Effector CD4-positive, alpha-beta T cell (primary cell): Measurements from ENCODE around the gene TNFRSF18.
"Not testable (repeated sequence)": the region's sequence is repeated elsewhere in the genome, so short reads cannot be mapped to it uniquely, and the experiment has no call there.

Experiments
- DNase-seq: peaks from one replicate; pipeline ENCODE4 v3.0.0-alpha.2; 2020
- total RNA-seq: gene quantifications from one replicate; lab custom pipeline; 2026; lab: John Stamatoyannopoulos, UW

TNFRSF18 gene
- total RNA-seq, result 5.6 reads per million, percentile 22 among the genes with 10 or more reads in this experiment

DNA sequence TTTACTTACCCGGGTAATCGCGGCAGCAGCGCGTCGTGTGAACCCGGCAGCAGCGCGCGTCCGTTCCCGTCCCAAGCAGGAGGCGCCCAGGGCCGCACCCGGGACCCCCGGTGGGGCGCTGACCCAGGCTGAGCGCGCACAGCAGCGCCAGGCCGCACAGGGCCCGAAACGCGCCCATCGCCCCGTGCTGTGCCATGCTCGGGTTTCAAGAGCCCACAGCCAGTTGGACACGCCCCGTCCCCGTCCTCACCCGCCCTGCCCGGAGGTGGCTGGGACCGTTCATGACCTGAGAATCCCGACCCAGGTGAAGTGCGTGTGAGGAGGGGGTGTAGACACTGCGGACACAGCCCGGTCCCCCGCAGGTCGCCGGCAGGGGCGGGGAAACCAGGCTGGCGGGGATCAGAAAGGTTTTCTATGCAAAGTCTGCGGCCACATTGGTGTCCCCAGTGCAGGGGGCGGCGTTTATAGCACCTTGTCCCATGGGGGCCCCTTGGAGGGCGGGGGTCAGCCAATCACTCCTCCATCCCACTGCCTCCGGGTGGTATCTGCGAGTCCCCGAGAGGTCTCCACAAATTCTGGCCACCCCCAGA is at the start of gene TNFRSF18:
TNFRSF18 (minus strand) TSS at position 217 of the 590 bp plus-strand sequence; CDS start at position 196, 21 bp downstream.
- peak; percentile 22 for DNase-seq

- DNase-seq, result no peak
These were observed 49.2 kb upstream of the TNFRSF18 start for GRCh38 chr1:1255611-1256010.

GRCh38 chr1:1255078-1255477 is 48.7 kb upstream of the TNFRSF18 start:
- DNase-seq, result no peak

DNA sequence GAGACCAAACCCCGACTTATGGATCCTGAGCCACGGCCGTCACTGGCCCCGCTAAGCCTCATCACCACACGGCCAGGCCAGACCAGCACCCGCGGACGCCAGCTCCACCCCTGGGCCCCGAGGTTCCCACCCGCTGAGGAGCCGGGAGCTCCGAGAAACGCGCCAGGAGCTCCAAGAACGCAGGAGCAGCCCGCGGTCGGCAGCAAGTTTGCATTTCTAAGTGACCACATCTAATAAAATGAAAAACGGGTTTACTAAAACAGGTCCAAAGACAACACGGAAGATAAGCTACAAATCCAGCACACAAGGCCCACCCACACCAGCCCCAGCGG is 48.2 kb upstream of the TNFRSF18 start:
- no peak for DNase-seq

DNA sequence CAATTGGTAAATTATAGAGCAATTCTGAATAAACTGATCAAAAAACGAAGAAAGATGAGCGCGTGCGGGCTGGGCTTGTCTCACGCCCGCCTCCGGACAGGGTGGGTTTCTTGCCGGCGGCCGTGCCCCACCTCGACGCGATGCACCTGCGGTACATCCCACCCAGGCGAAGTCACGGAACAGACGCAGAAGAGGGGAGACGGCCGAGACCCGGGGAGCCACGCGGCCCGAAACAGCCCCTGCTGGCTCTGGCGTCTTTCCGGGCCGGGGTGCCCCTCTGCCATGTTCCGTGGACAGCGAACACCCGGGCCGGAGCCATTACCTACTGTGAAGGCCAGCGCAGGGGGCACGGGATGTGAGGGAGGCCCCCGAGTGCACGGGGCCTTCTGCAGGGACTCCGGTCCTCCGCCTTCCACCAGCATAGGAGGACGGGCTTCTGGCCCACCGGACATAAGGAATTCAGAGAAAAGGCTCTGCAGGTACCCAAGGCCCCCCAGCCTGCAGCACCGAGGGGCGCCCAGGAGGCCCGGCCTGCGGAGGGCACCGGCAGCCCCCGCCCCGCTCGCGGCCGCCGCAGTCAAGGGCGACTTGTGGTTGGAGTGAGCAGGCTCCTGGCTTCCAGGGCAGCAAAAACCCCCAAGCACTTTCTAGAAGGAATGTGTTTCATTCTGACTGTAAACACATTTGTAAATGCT is 47.7 kb upstream of the TNFRSF18 start:
- DNase-seq, result no peak

GRCh38 chr1:1253314-1253713 is 46.9 kb upstream of the TNFRSF18 start:
- no peak for DNase-seq

GRCh38 chr1:1250786-1251284 is 44.4 kb upstream of the TNFRSF18 start:
- peak; percentile 63 for DNase-seq

GRCh38 chr1:1248009-1248913 is 41.9 kb upstream of the TNFRSF18 start:
- DNase-seq, result not testable (repeated sequence)

DNA sequence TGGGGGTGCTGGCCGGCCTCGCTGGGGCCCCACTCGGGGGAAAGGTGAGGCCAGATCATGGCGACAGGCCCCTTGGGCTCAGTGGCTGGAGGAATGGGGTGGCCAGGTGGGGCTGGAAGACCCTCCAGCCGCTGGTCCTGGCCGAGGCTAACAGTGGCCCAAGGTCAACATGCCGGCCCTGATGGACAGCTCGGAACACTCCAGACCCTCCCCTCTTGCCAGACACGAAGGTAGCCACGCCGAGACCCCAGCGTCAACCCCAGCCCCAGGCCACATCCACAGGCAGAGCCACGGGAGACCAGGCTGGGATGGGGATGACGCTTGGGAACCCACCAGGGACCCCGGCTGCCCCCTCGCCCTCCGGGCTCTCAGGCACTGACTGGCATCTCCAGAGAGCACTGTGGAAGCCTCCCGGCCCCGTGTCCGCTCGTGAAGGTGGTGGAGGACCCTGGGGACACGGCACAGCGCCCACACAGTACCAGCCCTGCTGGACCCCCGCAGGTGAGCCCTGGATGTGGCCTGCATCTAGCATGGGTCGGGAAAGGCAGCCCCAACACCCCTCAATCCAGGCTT is 41.0 kb upstream of the TNFRSF18 start:
- DNase-seq, result no peak

- no peak for DNase-seq
These were observed 40.4 kb upstream of the TNFRSF18 start, which contains the start of gene C1QTNF12 for GRCh38 chr1:1246577-1247340. Gene C1QTNF12 (minus strand): TSS chr1:1246722. CDS start chr1:1246690, 32 bp downstream.

- DNase-seq, result no peak
These were observed 39.6 kb upstream of the TNFRSF18 start for GRCh38 chr1:1245817-1246576.

DNA sequence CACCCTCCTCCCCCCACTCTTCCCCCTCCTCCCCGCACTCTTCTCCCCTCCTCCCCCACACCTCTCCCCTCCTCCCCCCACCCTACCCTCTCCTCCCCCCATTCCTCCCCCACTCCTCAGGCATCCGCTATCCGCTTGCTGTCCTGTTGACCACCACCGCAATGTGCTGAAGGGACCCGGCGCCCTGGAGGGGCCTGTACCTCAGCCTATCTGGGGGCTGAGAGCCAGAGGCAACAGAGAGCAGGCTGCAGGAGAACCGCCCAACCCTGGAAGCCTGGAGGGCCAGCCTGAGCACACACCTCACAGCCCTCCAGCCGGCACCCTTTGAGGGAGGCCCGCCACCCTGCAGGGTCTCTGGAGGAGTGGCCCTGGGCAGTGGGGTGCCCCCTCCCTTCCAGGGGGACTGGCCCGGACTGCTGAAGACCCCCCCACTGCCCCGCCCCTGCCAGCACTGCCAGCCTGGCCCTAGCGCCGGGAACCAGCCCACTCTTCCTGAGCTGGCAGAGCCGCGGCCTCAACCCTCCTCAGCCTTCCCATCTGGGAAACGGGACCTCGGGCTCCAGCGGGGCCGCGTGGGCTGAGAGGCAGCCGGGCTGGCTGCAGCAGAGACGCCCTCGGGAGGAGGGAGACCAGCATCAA is 38.9 kb upstream of the TNFRSF18 start:
- no peak for DNase-seq

- no peak for DNase-seq
These were observed 37.9 kb upstream of the TNFRSF18 start for GRCh38 chr1:1244192-1244811.

- DNase-seq, result no peak
These were observed 37.4 kb upstream of the TNFRSF18 start for GRCh38 chr1:1243807-1244191.

GRCh38 chr1:1243266-1243660 is 36.9 kb upstream of the TNFRSF18 start:
- no peak for DNase-seq

DNA sequence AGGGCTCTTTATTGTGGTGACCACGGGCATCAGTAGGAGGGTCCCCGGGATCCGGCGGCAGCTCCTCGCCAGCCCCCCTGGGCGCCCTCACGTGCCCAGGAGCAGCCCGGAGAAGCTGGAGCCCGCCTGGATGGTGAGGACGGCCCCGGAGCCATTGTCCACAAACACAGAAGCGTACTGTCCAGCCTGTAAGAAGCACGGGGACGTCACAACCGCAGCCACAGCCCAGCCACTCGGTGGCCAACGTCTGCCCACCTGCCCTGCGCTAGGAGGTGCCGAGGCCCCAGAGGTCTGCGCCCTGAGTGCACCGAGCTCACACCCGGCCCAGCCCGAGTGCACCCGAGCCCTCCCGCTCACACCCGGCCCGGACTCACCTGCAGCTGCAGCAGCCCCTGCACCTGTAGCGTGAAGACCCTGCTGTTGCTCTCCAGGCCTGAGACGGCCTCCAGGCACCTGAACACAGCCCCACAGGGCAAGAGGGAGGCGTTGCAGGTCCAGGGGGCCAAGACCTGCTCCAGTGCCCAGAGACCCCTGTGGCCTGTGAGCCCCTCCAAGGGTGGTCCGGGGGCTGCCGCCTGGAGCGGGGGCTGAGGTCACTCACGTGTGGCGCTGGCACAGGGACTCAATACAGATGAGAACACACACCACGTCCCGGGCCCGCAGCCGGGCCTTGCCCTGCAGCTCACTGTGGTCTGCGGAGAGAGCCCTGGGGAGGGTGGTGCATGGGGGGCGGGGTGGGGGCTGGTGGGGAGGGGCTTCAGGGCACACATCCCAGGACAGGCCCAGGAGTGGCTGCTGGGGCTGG is 36.3 kb upstream of the TNFRSF18 start:
- no peak for DNase-seq

GRCh38 chr1:1241588-1242219 is 35.3 kb upstream of the TNFRSF18 start:
- no peak for DNase-seq

- DNase-seq, result no peak
These were observed 34.6 kb upstream of the TNFRSF18 start for GRCh38 chr1:1240822-1241587.
